HUDEP-2 (cell line): ENCODE data around the gene TBX19.

Experiments used
- DNase-seq, 76 experiments: peaks; one replicate each; lab custom pipeline; 2025; ENCODE audit not compliant: unreplicated experiment in 76 of 76; lab: John Stamatoyannopoulos, UW

Gene TBX19

GRCh38 chr1:168317309-168317708, 36.6 kb downstream of the TBX19 start:
- DNase-seq: no peak

GRCh38 chr1:168319691-168320090, 39.0 kb downstream of the TBX19 start:
- no peak for DNase-seq

- DNase-seq: no peak
These were observed 39.5 kb downstream of the TBX19 start for GRCh38 chr1:168320149-168320548.

- peak in 22 of 76 experiments; percentile 1 to 55 (median 23) for DNase-seq
These were observed 40.2 kb downstream of the TBX19 start for GRCh38 chr1:168320800-168321450.

- peak in 6 of 76 experiments; percentile 3 to 18 (median 5) for DNase-seq
These were observed 41.3 kb downstream of the TBX19 start for GRCh38 chr1:168321945-168322344.

- DNase-seq: no peak
These were observed 44.2 kb downstream of the TBX19 start for GRCh38 chr1:168324745-168325425.

GRCh38 chr1:168328731-168329364, 48.2 kb downstream of the TBX19 start:
- no peak for DNase-seq

- DNase-seq: no peak
These were observed 49.6 kb downstream of the TBX19 start for GRCh38 chr1:168330285-168330684.

GRCh38 chr1:168331569-168331968, 50.9 kb downstream of the TBX19 start:
- DNase-seq: no peak

- DNase-seq: no peak
These were observed 53.0 kb downstream of the TBX19 start for GRCh38 chr1:168333562-168334276.

- DNase-seq: no peak
These were observed 54.8 kb downstream of the TBX19 start for GRCh38 chr1:168335500-168335899.

- DNase-seq: no peak
These were observed 58.2 kb downstream of the TBX19 start for GRCh38 chr1:168338589-168339503.

GRCh38 chr1:168340781-168341482, 60.3 kb downstream of the TBX19 start:
- DNase-seq: peak in 3 of 76 experiments; percentile 5 to 26 (median 11)

GRCh38 chr1:168341483-168341975, 60.9 kb downstream of the TBX19 start:
- DNase-seq: no peak

GRCh38 chr1:168342572-168343280, 62.0 kb downstream of the TBX19 start:
- DNase-seq: peak in 71 of 76 experiments; percentile 6 to 83 (median 55)

- DNase-seq: no peak
These were observed 62.9 kb downstream of the TBX19 start for GRCh38 chr1:168343566-168343965.

GRCh38 chr1:168344517-168344916, 63.8 kb downstream of the TBX19 start:
- DNase-seq: no peak

- DNase-seq: no peak
These were observed 65.3 kb downstream of the TBX19 start for GRCh38 chr1:168345939-168346338.

- DNase-seq: no peak
These were observed 67.0 kb downstream of the TBX19 start for GRCh38 chr1:168347630-168348029.
